NCI-H128 (cell line): ENCODE data around the gene UBAP1.
"Not testable (repeated sequence)": the region's sequence is repeated elsewhere in the genome, so short reads cannot be mapped to it uniquely, and the experiment has no call there.

Source experiments
- DNase-seq: peaks from one replicate; lab custom pipeline; 2025; ENCODE audit not compliant: unreplicated experiment; lab: John Stamatoyannopoulos, UW

The UBAP1 gene

GRCh38 chr9:34179213-34180136 is 632 bp downstream of the UBAP1 start:
- DNase-seq, result no peak

- no peak for DNase-seq
Observed at GRCh38 chr9:34185778-34186551, 7.1 kb downstream of the UBAP1 start.

- DNase-seq, result no peak
Observed at GRCh38 chr9:34187891-34188240, 9.0 kb downstream of the UBAP1 start.

GRCh38 chr9:34190996-34191892 is 12.4 kb downstream of the UBAP1 start:
- DNase-seq, result no peak

GRCh38 chr9:34195143-34195542 is 16.3 kb downstream of the UBAP1 start:
- no peak for DNase-seq

- not testable (repeated sequence) for DNase-seq
Observed at GRCh38 chr9:34197286-34197685, 18.4 kb downstream of the UBAP1 start.

- no peak for DNase-seq
Observed at GRCh38 chr9:34197756-34198711, 19.2 kb downstream of the UBAP1 start.

- no peak for DNase-seq
Observed at GRCh38 chr9:34200092-34200491, 21.2 kb downstream of the UBAP1 start.

- no peak for DNase-seq
Observed at GRCh38 chr9:34203275-34203991, 24.6 kb downstream of the UBAP1 start.

GRCh38 chr9:34203992-34204635 is 25.3 kb downstream of the UBAP1 start:
- no peak for DNase-seq

- DNase-seq, result no peak
Observed at GRCh38 chr9:34205102-34205501, 26.3 kb downstream of the UBAP1 start.

GRCh38 chr9:34206561-34206960 is 27.7 kb downstream of the UBAP1 start:
- no peak for DNase-seq

GRCh38 chr9:34211395-34211794 is 32.6 kb downstream of the UBAP1 start:
- no peak for DNase-seq

GRCh38 chr9:34214354-34215000 is 35.6 kb downstream of the UBAP1 start:
- DNase-seq, result not testable (repeated sequence)

GRCh38 chr9:34216325-34216724 is 37.5 kb downstream of the UBAP1 start:
- no peak for DNase-seq

GRCh38 chr9:34217015-34217414 is 38.2 kb downstream of the UBAP1 start:
- DNase-seq, result not testable (repeated sequence)

- DNase-seq, result no peak
Observed at GRCh38 chr9:34218446-34218845, 39.6 kb downstream of the UBAP1 start.

- DNase-seq, result no peak
Observed at GRCh38 chr9:34219421-34219820, 40.6 kb downstream of the UBAP1 start.
